Neural progenitor cell (in vitro differentiated cells): ENCODE data around the gene CARD19.

Experiments
- EZH2 ChIP-seq: fragments of 200-600 bp; sonication (generic); IDR thresholded peaks from 2 replicates; pipeline ENCODE4 v1.6.1; 2017; ENCODE audit warnings: antibody characterized with exemption, mild to moderate bottlenecking, moderate library complexity
- EZH2phosphoT487 ChIP-seq: fragments of 200-600 bp; sonication (generic); IDR thresholded peaks from 2 replicates; pipeline ENCODE4 v1.6.1; 2017; ENCODE audit warnings: antibody characterized with exemption

DNA sequence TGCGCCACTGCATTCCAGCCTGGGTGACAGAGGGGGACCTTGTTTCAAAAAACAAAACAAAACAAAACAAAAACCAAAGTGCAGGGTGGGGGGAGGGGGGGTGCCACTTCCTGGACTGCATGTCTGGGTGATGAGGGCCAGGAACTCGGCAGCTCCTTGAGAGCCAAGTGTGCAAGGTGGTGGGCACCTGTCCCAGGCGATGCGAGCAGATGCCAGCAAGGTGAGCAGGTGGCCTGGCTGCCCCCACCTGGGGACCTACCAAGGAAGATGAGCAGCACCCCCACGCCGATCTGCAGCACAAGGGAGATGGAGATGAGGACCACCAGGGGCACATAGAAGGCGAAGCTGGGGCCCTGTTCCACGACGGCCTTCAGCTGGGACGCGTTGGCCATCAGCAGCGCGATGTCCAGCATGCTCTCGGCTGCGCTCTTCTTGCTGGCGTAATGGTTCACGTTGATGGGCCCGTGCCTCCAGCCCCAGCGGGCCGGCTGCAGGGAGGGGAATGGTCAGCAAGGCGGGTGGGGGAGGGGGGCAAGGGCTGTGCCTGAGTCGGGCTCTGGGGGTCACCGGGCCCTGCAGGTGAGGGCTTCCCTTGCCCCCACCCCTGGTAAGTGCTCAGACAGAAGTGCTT, 30.2 kb downstream of the CARD19 start:
- no peak for TF ChIP-seq EZH2phosphoT487
- TF ChIP-seq EZH2: no peak
